Right ventricle myocardium superior (tissue), 1 donor: ENCODE measurements around the gene ATP2A1. TPM values are rescaled to one million over a fixed set of nuclear protein-coding genes. Genes with fewer than 3 reads are reported as not detected.
"Not testable (repeated sequence)": the region's sequence is repeated elsewhere in the genome, so short reads cannot be mapped to it uniquely, and the experiment has no call there.

ENCODE experiments used
- ATAC-seq: fragments of 200-7000 bp; cut with Tn5 transposase; one replicate; pipeline ENCODE4 v1.9.1; 2020; ENCODE audit warnings: mild to moderate bottlenecking; ENCODE audit not compliant: poor library complexity
- DNase-seq: peaks from one replicate; pipeline ENCODE4 v3.0.0-alpha.2; 2020
- intact Hi-C: fragments of 100-400 bp; cut with DNase I; formaldehyde crosslinking; loops from one replicate; pipeline ENCODE4 v1.11.2; 2022
- total RNA-seq: library from RNA; stranded (reverse); fragmentation: NEBNext Ultra II Directional; extraction: Animal tissue kit (Norgen Biotek cat#: 25700); gene quantifications from one replicate; pipeline ENCODE4 v1.2.1, GENCODE V29; 2021
- donor health status: DM: no; HTN: yes; CAD: no; lungs with severe emphysema.

The ATP2A1 gene
- total RNA-seq, 1 donor from 2014 or later, result not detected

GRCh38 chr16:28846080-28846932 lies 32.0 kb upstream of the ATP2A1 start, which contains the start of gene TUFM:
Gene TUFM (minus strand): TSS chr16:28846348. CDS start chr16:28846269, 79 bp downstream.
- ATAC-seq (peak; percentile 98), DNase-seq (peak; percentile 98)
- intact Hi-C loops, result loop anchor here (2.0 kb wide), 1 partner anchor 16 kb away; the partner anchor contains the start of gene SH2B1

- DNase-seq, result peak; percentile 42
- peak; percentile 26 for ATAC-seq
- intact Hi-C loops, result loop anchor here (2.0 kb wide), 1 partner anchor 16 kb away; the partner anchor contains the start of gene SH2B1
These were observed 31.4 kb upstream of the ATP2A1 start for GRCh38 chr16:28846933-28847273.

- intact Hi-C loops, result no loop called here
- DNase-seq (no peak), ATAC-seq (no peak)
These were observed 19.9 kb upstream of the ATP2A1 start for GRCh38 chr16:28858421-28858820.

- ATAC-seq (no peak), DNase-seq (no peak)
- intact Hi-C loops, result no loop called here
These were observed 19.0 kb upstream of the ATP2A1 start for GRCh38 chr16:28859326-28859725.

DNA sequence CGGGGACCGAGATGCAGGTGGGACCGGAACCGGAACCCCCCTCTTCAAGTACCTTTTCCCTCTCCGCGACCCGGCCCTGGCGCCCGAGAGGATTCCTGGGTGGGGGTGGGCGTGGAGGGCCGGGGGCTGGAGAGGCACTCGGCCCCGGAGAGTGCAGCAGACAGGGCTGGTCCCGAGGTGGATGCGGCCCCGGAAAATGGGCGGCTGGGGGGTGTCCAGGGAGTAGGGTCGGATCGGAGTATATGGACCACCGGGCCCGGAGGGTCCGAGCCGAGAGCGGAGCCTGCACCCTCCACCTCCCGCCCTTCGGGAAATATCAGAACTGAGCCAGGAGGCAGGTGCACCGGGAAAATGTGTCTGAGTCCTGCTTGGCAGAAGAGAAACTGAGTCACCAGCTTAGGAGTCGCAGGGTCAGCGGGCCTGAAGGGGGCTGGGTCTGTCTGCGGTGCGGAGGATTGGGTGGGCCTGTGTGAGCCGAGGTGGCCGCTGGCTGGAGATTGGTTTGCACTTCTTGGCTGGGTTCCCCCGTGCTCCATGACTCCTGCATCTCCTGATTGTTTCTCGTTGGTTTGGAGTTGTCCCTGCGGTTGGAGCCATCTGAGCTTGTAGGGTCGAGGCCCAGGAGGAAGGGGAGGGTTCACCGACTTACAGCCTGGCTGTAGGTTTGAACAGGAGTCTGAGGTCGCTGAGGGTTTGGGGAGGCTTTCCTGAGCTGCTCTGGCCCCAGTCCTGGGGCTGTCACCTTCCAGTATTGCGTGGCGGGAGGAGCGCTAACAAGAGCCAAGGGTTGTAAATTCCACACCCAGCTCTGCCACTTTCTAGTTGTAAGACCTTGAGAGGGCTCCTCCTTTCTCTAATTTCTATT lies 14.1 kb upstream of the ATP2A1 start:
- intact Hi-C loops, result loop anchor here (2.0 kb wide), 1 partner anchor 17 kb away; the partner anchor contains the start of gene TUFM
- peak; percentile 58 for DNase-seq
- peak; percentile 4 for ATAC-seq

DNA sequence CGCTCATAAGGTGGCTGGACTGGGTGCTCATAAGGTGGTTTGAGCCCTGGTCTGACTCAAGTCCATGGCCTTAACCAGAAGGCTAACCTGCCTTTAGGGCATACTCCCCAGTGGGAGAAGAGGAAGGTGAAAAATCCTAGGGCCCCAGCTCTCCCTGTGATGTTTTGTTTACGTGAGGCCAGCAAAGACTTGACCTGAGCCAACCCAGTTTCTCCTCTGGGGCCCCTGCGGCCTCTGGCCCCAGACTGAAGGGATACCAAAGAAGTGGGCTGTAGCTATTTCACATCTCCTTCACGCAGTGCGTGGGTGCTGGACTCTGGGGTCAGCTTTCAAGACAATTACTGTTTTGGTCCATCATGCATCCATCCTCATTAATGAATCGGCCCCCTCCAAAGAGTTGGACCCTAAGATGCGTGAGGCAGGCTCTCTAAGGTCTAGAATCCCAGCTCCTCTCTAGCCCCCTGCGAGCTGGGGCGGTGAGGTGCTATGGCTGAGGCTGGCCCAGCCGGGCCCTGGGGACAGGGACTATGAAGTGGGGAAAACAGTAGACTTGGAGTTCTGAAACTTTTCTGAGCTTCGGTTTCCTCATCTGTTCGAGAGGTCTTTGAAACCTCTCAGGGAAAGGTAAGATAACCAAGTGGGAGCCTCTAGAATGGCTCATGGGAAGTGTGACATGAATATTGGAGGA lies 13.1 kb upstream of the ATP2A1 start:
- intact Hi-C loops, result no loop called here
- ATAC-seq, result no peak
- DNase-seq, result no peak

DNA sequence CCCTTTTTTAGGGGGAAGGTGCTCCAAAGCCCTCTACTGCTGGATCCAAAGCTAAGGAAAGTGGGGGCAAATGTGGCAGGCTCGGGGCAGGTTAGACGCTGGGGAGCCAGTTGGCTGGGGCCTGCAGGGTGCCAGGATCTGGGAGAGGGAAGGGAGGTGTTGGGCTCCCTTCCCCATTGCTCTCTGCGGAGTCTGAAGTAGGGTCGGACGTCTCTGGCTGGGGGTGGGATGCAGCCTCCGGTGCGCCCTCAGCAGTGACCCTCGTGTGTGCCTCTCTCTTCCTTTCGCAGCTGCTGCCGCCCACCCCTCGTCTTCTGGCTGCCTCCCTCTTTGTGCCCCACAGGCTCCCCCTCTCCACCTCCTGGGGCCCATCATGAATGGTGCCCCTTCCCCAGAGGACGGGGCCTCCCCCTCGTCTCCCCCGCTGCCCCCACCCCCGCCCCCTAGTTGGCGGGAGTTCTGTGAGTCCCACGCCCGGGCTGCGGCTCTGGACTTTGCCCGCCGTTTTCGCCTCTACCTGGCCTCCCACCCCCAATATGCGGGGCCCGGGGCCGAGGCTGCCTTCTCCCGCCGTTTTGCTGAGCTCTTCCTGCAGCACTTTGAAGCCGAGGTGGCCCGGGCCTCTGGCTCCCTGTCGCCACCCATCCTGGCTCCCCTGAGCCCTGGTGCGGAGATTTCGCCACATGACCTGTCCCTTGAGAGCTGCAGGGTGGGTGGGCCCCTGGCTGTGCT lies 12.4 kb upstream of the ATP2A1 start:
- DNase-seq, result no peak
- no peak for ATAC-seq
- intact Hi-C loops, result no loop called here

DNA sequence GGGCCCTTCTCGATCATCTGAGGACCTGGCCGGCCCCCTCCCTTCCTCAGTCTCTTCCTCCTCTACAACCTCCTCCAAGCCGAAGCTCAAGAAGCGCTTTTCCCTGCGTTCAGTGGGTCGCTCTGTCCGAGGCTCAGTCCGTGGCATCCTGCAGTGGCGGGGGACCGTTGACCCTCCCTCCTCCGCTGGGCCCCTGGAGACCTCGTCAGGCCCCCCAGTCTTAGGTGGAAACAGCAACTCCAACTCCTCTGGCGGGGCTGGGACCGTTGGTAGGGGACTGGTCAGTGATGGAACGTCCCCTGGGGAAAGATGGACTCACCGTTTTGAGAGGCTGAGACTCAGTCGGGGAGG lies 11.9 kb upstream of the ATP2A1 start:
- no peak for DNase-seq
- intact Hi-C loops, result no loop called here
- no peak for ATAC-seq

- ATAC-seq, result no peak
- intact Hi-C loops, result no loop called here
These were observed 11.0 kb upstream of the ATP2A1 start for GRCh38 chr16:28867241-28867640.

DNA sequence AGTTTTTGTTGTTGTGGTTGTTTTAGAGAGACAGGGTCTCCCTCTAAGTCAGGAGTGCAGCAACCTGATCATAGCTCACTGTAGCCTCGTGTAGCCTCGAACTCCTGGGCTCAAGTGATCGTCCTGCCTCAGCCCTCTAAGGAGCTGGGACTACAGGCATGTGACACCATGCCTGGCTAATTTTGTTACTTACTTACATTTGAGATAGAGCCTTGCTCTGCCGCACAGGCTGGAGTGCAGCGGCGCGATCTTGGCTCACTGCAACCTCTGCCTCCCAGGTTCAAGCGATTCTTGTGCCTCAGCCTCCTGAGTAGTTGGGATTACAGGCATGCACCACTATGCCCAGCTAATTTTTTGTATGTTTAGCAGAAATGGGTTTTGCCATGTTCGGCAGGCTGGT lies 10.6 kb upstream of the ATP2A1 start:
- ATAC-seq, DNase-seq, intact Hi-C loops: not testable (repeated sequence)

More at GRCh38 chr16:28867241-28867640, 11.0 kb upstream of the ATP2A1 start:
- DNase-seq, result no peak

DNA sequence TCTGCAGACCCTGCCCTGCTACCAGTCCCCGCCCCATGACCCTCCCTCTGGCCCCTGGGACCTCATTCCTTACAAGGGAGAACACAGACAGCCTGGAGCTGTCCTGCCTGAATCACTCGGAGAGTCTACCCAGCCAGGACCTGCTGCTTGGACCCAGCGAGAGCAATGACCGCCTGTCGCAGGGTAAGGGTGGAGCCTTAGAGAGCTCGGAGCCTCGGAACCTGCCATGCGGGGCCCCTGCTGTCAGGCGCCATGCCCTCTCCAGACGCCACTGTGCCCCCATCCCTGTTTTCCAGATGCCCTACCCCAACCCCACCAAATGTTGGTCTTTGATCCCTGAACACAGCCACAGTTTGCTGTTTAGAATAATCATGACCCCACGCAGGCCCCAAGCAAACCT lies 9.1 kb upstream of the ATP2A1 start:
- no peak for DNase-seq
- no peak for ATAC-seq
- intact Hi-C loops, result no loop called here

- DNase-seq, result no peak
- intact Hi-C loops, result no loop called here
- no peak for ATAC-seq
These were observed 5.3 kb upstream of the ATP2A1 start for GRCh38 chr16:28872952-28873351.

GRCh38 chr16:28873543-28874201 lies 4.6 kb upstream of the ATP2A1 start:
- intact Hi-C loops, result no loop called here
- DNase-seq, result no peak
- ATAC-seq, result peak; percentile 4

- no peak for DNase-seq
- ATAC-seq, result no peak
- intact Hi-C loops, result no loop called here
These were observed 3.9 kb upstream of the ATP2A1 start for GRCh38 chr16:28874406-28874805.

GRCh38 chr16:28875134-28876018 lies 2.9 kb upstream of the ATP2A1 start:
- no peak for DNase-seq
- intact Hi-C loops, result no loop called here
- no peak for ATAC-seq

DNA sequence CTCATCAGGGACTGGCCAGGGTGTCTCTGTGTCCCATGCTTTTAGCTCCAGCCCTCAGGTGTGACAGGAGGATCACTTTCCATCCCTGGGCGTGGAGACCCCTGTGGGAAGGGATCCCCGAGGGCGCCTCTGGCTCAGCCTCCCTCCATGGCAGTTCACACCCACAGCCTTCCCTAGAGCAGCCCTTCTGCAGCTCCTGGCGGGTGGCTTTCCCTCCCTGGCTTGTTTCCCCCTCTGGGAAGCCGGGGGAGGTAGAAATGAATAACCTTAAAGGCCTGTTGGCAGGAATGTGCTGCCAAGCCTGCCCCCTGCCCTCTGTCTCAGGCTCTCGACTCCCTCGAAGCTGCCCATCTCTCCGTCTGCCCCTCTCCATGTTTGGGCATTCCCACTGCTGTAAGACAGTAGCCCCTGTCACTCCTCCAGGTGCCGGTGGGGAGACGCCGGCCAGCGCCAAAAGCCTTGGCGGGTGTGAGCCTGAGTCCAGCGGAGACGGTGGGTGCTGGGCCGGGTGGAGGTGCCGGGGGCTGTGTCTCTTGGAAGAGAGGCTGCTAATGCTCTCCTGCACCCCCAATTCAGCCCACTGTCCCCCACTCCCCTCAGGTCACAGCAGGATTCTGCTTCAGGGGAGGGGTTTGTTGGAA lies 2.1 kb upstream of the ATP2A1 start:
- intact Hi-C loops, result no loop called here
- DNase-seq (no peak), ATAC-seq (no peak)
